ENCODE measurements around the gene SYNGR3.
A peak's percentile ranks its signal among the peaks of the same experiment; 100 is the strongest.

SYNGR3 gene

GRCh38 chr16:1982013-1982433, 7.7 kb upstream of the SYNGR3 start:
- peaks cover 41% of the 10 kb centered on the region for H3K27me3 ChIP-seq (ENCODE audit: control insufficient read depth, insufficient read depth, low read length)
- no peak overlapping the region for H3K9ac ChIP-seq (ENCODE audit: low read length)
- no peak overlapping the region for H3K4me3 ChIP-seq (ENCODE audit: low read length)
- H3K9me3 ChIP-seq (ENCODE audit: control insufficient read depth, low read depth, low read length), result no peaks in the 10 kb centered on the region
- peaks cover 13% of the 10 kb centered on the region for H3K4me1 ChIP-seq (ENCODE audit: control insufficient read depth, low read depth, low read length)
- H3K36me3 ChIP-seq (ENCODE audit: control insufficient read depth, low read depth, low read length), result peaks cover 10% of the 10 kb centered on the region
- H3K27ac ChIP-seq (ENCODE audit: low read length), result no peak overlapping the region

- H3K4me1 ChIP-seq (ENCODE audit: control insufficient read depth, low read depth, low read length), result peaks cover 13% of the 10 kb centered on the region
- H3K9me3 ChIP-seq (ENCODE audit: control insufficient read depth, low read depth, low read length), result no peaks in the 10 kb centered on the region
- H3K4me3 ChIP-seq (ENCODE audit: low read length), result peak overlapping the region; percentile 86
- no peak overlapping the region for H3K9ac ChIP-seq (ENCODE audit: low read length)
- peaks cover 41% of the 10 kb centered on the region for H3K27me3 ChIP-seq (ENCODE audit: control insufficient read depth, insufficient read depth, low read length)
- H3K36me3 ChIP-seq (ENCODE audit: control insufficient read depth, low read depth, low read length), result peaks cover 9% of the 10 kb centered on the region
- no peak overlapping the region for H3K27ac ChIP-seq (ENCODE audit: low read length)
Measured at GRCh38 chr16:1982991-1983543, 6.7 kb upstream of the SYNGR3 start.

- H3K27ac ChIP-seq (ENCODE audit: low read length), result peak within 1 kb of the TSS; percentile 47
- peak within 1 kb of the TSS; percentile 86 for H3K4me3 ChIP-seq (ENCODE audit: low read length)
- peaks cover 46% of the 10 kb centered on the region for H3K27me3 ChIP-seq (ENCODE audit: control insufficient read depth, insufficient read depth, low read length)
- H3K9ac ChIP-seq (ENCODE audit: low read length), result peak within 1 kb of the TSS; percentile 84
- H3K36me3 ChIP-seq (ENCODE audit: control insufficient read depth, low read depth, low read length), result peaks cover 9% of the 10 kb centered on the region
- H3K9me3 ChIP-seq (ENCODE audit: control insufficient read depth, low read depth, low read length), result no peaks in the 10 kb centered on the region
- peaks cover 13% of the 10 kb centered on the region for H3K4me1 ChIP-seq (ENCODE audit: control insufficient read depth, low read depth, low read length)
Measured at GRCh38 chr16:1983544-1984346, 6.0 kb upstream of the SYNGR3 start, which contains the start of gene GFER. TSS of gene GFER (plus strand) at chr16:1984193. CDS start at chr16:1984219, 26 bp downstream.

- peaks cover 13% of the 10 kb centered on the region for H3K4me1 ChIP-seq (ENCODE audit: control insufficient read depth, low read depth, low read length)
- peak overlapping the region; percentile 86 for H3K4me3 ChIP-seq (ENCODE audit: low read length)
- H3K27ac ChIP-seq (ENCODE audit: low read length), result peak overlapping the region; percentile 47
- peaks cover 9% of the 10 kb centered on the region for H3K36me3 ChIP-seq (ENCODE audit: control insufficient read depth, low read depth, low read length)
- H3K9me3 ChIP-seq (ENCODE audit: control insufficient read depth, low read depth, low read length), result no peaks in the 10 kb centered on the region
- peaks cover 50% of the 10 kb centered on the region for H3K27me3 ChIP-seq (ENCODE audit: control insufficient read depth, insufficient read depth, low read length)
- peak overlapping the region; percentile 84 for H3K9ac ChIP-seq (ENCODE audit: low read length)
Measured at GRCh38 chr16:1984347-1985225, 5.2 kb upstream of the SYNGR3 start.

- Histone ChIP-seq H3K4me1 (ENCODE audit: control insufficient read depth, low read depth, low read length) (peaks cover 5% of the 10 kb centered on the region), H3K9ac (ENCODE audit: low read length) (no peak overlapping the region), H3K27me3 (ENCODE audit: control insufficient read depth, insufficient read depth, low read length) (peaks cover 44% of the 10 kb centered on the region), H3K36me3 (ENCODE audit: control insufficient read depth, low read depth, low read length) (peaks cover 9% of the 10 kb centered on the region), H3K9me3 (ENCODE audit: control insufficient read depth, low read depth, low read length) (no peaks in the 10 kb centered on the region), H3K4me3 (ENCODE audit: low read length) (peak overlapping the region; percentile 86), H3K27ac (ENCODE audit: low read length) (no peak overlapping the region)
Measured at GRCh38 chr16:1985466-1986150, 4.2 kb upstream of the SYNGR3 start.

GRCh38 chr16:1987198-1987597, 2.6 kb upstream of the SYNGR3 start:
- no peaks in the 10 kb centered on the region for H3K9me3 ChIP-seq (ENCODE audit: control insufficient read depth, low read depth, low read length)
- H3K4me3 ChIP-seq (ENCODE audit: low read length), result no peak overlapping the region
- H3K36me3 ChIP-seq (ENCODE audit: control insufficient read depth, low read depth, low read length), result peaks cover 9% of the 10 kb centered on the region
- no peak overlapping the region for H3K9ac ChIP-seq (ENCODE audit: low read length)
- peaks cover 9% of the 10 kb centered on the region for H3K4me1 ChIP-seq (ENCODE audit: control insufficient read depth, low read depth, low read length)
- no peak overlapping the region for H3K27ac ChIP-seq (ENCODE audit: low read length)
- peaks cover 41% of the 10 kb centered on the region for H3K27me3 ChIP-seq (ENCODE audit: control insufficient read depth, insufficient read depth, low read length)

GRCh38 chr16:1990101-1990350, 256 bp downstream of the SYNGR3 start:
- H3K36me3 ChIP-seq (ENCODE audit: control insufficient read depth, low read depth, low read length), result peaks cover 9% of the 10 kb centered on the region
- peaks cover 6% of the 10 kb centered on the region for H3K4me1 ChIP-seq (ENCODE audit: control insufficient read depth, low read depth, low read length)
- H3K9ac ChIP-seq (ENCODE audit: low read length), result no peak overlapping the region
- H3K27ac ChIP-seq (ENCODE audit: low read length), result no peak overlapping the region
- H3K9me3 ChIP-seq (ENCODE audit: control insufficient read depth, low read depth, low read length), result no peaks in the 10 kb centered on the region
- peaks cover 30% of the 10 kb centered on the region for H3K27me3 ChIP-seq (ENCODE audit: control insufficient read depth, insufficient read depth, low read length)
- H3K4me3 ChIP-seq (ENCODE audit: low read length), result peak overlapping the region; percentile 60

- Histone ChIP-seq H3K27ac (ENCODE audit: low read length) (no peak overlapping the region), H3K4me3 (ENCODE audit: low read length) (peak overlapping the region; percentile 60)
Measured at GRCh38 chr16:1990351-1991134, 773 bp downstream of the SYNGR3 start.

GRCh38 chr16:1991135-1991551, 1.4 kb downstream of the SYNGR3 start:
- peaks cover 30% of the 10 kb centered on the region for H3K27me3 ChIP-seq (ENCODE audit: control insufficient read depth, insufficient read depth, low read length)
- H3K9me3 ChIP-seq (ENCODE audit: control insufficient read depth, low read depth, low read length), result no peaks in the 10 kb centered on the region
- H3K9ac ChIP-seq (ENCODE audit: low read length), result no peak overlapping the region
- H3K4me3 ChIP-seq (ENCODE audit: low read length), result peak overlapping the region; percentile 60
- H3K36me3 ChIP-seq (ENCODE audit: control insufficient read depth, low read depth, low read length), result peaks cover 4% of the 10 kb centered on the region
- no peak overlapping the region for H3K27ac ChIP-seq (ENCODE audit: low read length)
- H3K4me1 ChIP-seq (ENCODE audit: control insufficient read depth, low read depth, low read length), result peaks cover 6% of the 10 kb centered on the region

More at GRCh38 chr16:1990351-1991134, 773 bp downstream of the SYNGR3 start:
- H3K27me3 ChIP-seq (ENCODE audit: control insufficient read depth, insufficient read depth, low read length), result peaks cover 30% of the 10 kb centered on the region
- H3K36me3 ChIP-seq (ENCODE audit: control insufficient read depth, low read depth, low read length), result peaks cover 9% of the 10 kb centered on the region
- H3K9ac ChIP-seq (ENCODE audit: low read length), result peak overlapping the region; percentile 12
- H3K4me1 ChIP-seq (ENCODE audit: control insufficient read depth, low read depth, low read length), result peaks cover 6% of the 10 kb centered on the region
- no peaks in the 10 kb centered on the region for H3K9me3 ChIP-seq (ENCODE audit: control insufficient read depth, low read depth, low read length)

- no peaks in the 10 kb centered on the region for H3K9me3 ChIP-seq (ENCODE audit: control insufficient read depth, low read depth, low read length)
- H3K27ac ChIP-seq (ENCODE audit: low read length), result no peak overlapping the region
- no peaks in the 10 kb centered on the region for H3K36me3 ChIP-seq (ENCODE audit: control insufficient read depth, low read depth, low read length)
- no peak overlapping the region for H3K9ac ChIP-seq (ENCODE audit: low read length)
- H3K27me3 ChIP-seq (ENCODE audit: control insufficient read depth, insufficient read depth, low read length), result peaks cover 30% of the 10 kb centered on the region
- H3K4me1 ChIP-seq (ENCODE audit: control insufficient read depth, low read depth, low read length), result peaks cover 6% of the 10 kb centered on the region
- peak overlapping the region; percentile 60 for H3K4me3 ChIP-seq (ENCODE audit: low read length)
Measured at GRCh38 chr16:1991588-1991947, 1.8 kb downstream of the SYNGR3 start.

Measured in iPS-18a (cell line).